Measurements from ENCODE around the gene THPO. TPM values are rescaled to one million over a fixed set of nuclear protein-coding genes. Genes with fewer than 3 reads are reported as not detected.

THPO gene
- total RNA-seq, 4 donors from 2014 or later = 0.40 to 1.3 (median 0.64) TPM

- peaks cover 0 to 45% (median 2%) of the 10 kb centered on the region in 4 donors for H3K27me3 ChIP-seq
- DNase-seq (ENCODE audit: extremely low spot score) = no peak
- H3K36me3 ChIP-seq = no peaks in the 10 kb centered on the region
- peaks cover 20 to 60% (median 47%) of the 10 kb centered on the region in 4 donors for H3K4me1 ChIP-seq
- intact Hi-C loops (cut with DNase I) = loop anchor here (10.0 kb wide), 1 partner anchor 169 kb away; no protein-coding TSS in a partner anchor
- H3K27ac ChIP-seq (replicated peaks in 1 of 4) = no peak overlapping the region
- WGBS = 89% methylated on average over 12 of the region's 12 CpGs
- H3K9me3 ChIP-seq = no peaks in the 10 kb centered on the region
- TF ChIP-seq EP300 (IDR thresholded peaks at IDR 0.05) (no peak), POLR2A (IDR thresholded peaks at IDR 0.05; ENCODE audit: low read depth) (no peak), POLR2AphosphoS5 (IDR thresholded peaks at IDR 0.05) (no peak), CTCF (IDR thresholded peaks at IDR 0.05) (no peak)
- no peak overlapping the region for H3K4me3 ChIP-seq
Measured at GRCh38 chr3:184375747-184376461, 2.1 kb downstream of the THPO start.

- H3K27ac ChIP-seq (replicated peaks in 1 of 4) = peak overlapping the region in 1 of 4 donors; percentile 15
- intact Hi-C loops (cut with DNase I) = loop anchor here (10.0 kb wide), 1 partner anchor 171 kb away; no protein-coding TSS in a partner anchor
- H3K9me3 ChIP-seq = no peaks in the 10 kb centered on the region
- peaks cover 0 to 19% (median 13%) of the 10 kb centered on the region in 4 donors for H3K36me3 ChIP-seq
- TF ChIP-seq EP300 (IDR thresholded peaks at IDR 0.05) = no peak
- no peak for TF ChIP-seq CTCF (IDR thresholded peaks at IDR 0.05)
- peak in 1 of 2 donors; percentile 12 for TF ChIP-seq POLR2AphosphoS5 (IDR thresholded peaks at IDR 0.05)
- no peak for TF ChIP-seq POLR2A (IDR thresholded peaks at IDR 0.05; ENCODE audit: low read depth)
- H3K27me3 ChIP-seq = peaks cover 0 to 23% (median 0%) of the 10 kb centered on the region in 4 donors
- H3K4me3 ChIP-seq = no peak overlapping the region
- no peak for DNase-seq (ENCODE audit: extremely low spot score)
- WGBS = 76% methylated on average over 6 of the region's 6 CpGs
- H3K4me1 ChIP-seq = peaks cover 19 to 48% (median 38%) of the 10 kb centered on the region in 4 donors
Measured at GRCh38 chr3:184373422-184373821, 4.6 kb downstream of the THPO start.

GRCh38 chr3:184372911-184373310 lies 5.1 kb downstream of the THPO start:
- DNase-seq (ENCODE audit: extremely low spot score) = no peak
- intact Hi-C loops (cut with DNase I) = loop anchor here (10.0 kb wide), 1 partner anchor 172 kb away; no protein-coding TSS in a partner anchor
- H3K27ac ChIP-seq (replicated peaks in 1 of 4) = peak overlapping the region in 1 of 4 donors; percentile 15

DNA sequence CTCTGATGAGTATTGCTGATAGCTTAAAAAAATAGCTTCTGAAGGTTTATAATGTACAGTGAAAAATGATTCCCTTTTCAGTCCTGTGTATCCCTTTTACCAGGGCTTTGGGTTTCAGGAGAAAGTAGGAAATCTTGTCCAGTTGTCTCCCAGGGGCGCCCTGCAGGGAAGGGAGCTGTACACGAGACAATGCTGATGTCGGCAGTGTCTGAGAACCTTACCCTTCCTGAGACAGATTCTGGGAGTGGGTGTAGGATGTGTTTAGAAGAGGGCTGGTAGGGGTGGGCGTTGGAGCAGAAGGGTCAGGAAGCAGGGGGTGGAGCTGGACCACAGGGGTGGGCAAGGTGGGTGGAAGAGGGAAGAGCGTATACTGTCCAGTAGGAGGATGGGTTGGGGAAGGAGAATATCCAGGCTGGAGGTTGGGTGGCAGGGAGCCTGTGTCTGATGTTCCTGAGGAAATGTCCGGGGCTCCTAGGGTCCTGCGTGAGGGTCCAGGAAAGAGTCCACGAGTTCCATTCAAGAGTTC lies 5.6 kb downstream of the THPO start:
- Histone ChIP-seq H3K4me3 (no peak overlapping the region), H3K9me3 (no peaks in the 10 kb centered on the region), H3K27me3 (peaks cover 0 to 12% (median 0%) of the 10 kb centered on the region in 4 donors), H3K36me3 (peaks cover 0 to 30% (median 22%) of the 10 kb centered on the region in 4 donors), H3K27ac (replicated peaks in 1 of 4) (no peak overlapping the region), H3K4me1 (peaks cover 12 to 40% (median 30%) of the 10 kb centered on the region in 4 donors)
- DNase-seq (ENCODE audit: extremely low spot score) = no peak
- no peak for TF ChIP-seq POLR2AphosphoS5 (IDR thresholded peaks at IDR 0.05)
- no peak for TF ChIP-seq CTCF (IDR thresholded peaks at IDR 0.05)
- TF ChIP-seq POLR2A (IDR thresholded peaks at IDR 0.05; ENCODE audit: low read depth) = no peak
- no peak for TF ChIP-seq EP300 (IDR thresholded peaks at IDR 0.05)
- intact Hi-C loops (cut with DNase I) = loop anchor here (10.0 kb wide), 1 partner anchor 172 kb away; no protein-coding TSS in a partner anchor
- WGBS = 60% methylated on average over 8 of the region's 8 CpGs

More at GRCh38 chr3:184372911-184373310, 5.1 kb downstream of the THPO start:
- H3K9me3 ChIP-seq = no peaks in the 10 kb centered on the region
- peaks cover 15 to 45% (median 35%) of the 10 kb centered on the region in 4 donors for H3K4me1 ChIP-seq
- H3K4me3 ChIP-seq = no peak overlapping the region
- no peak for TF ChIP-seq EP300 (IDR thresholded peaks at IDR 0.05)
- no peak for TF ChIP-seq POLR2A (IDR thresholded peaks at IDR 0.05; ENCODE audit: low read depth)
- TF ChIP-seq POLR2AphosphoS5 (IDR thresholded peaks at IDR 0.05) = no peak
- TF ChIP-seq CTCF (IDR thresholded peaks at IDR 0.05) = no peak
- peaks cover 0 to 17% (median 0%) of the 10 kb centered on the region in 4 donors for H3K27me3 ChIP-seq
- no CpG with 5 or more reads among the region's 5 CpGs for WGBS
- peaks cover 0 to 24% (median 17%) of the 10 kb centered on the region in 4 donors for H3K36me3 ChIP-seq

Measured in esophagus muscularis mucosa (tissue), 4 donors.